Posterior cingulate gyrus (tissue), 11 donors: ENCODE data around the gene IQCE.
"Not testable (repeated sequence)": the region's sequence is repeated elsewhere in the genome, so short reads cannot be mapped to it uniquely, and the experiment has no call there.

Source experiments
- DNase-seq, 10 donors: peaks; one replicate each; pipeline versions ENCODE4 v3.0.0 to v3.0.0-alpha.2; 2020 to 2021; ENCODE audit warnings: mixed read lengths in 3 of 10
- intact Hi-C: fragments of 100-400 bp; cut with DNase I; formaldehyde crosslinking; loops from one replicate; pipeline ENCODE4 v1.15.1; 2023

Gene IQCE

GRCh38 chr7:2608921-2609411 is 50.2 kb downstream of the IQCE start:
- intact Hi-C loops = no loop called here
- no peak for DNase-seq

GRCh38 chr7:2609646-2610045 is 50.9 kb downstream of the IQCE start:
- DNase-seq = not testable (repeated sequence)
- intact Hi-C loops = loop anchor here (10.0 kb wide), 1 partner anchor 45 kb away; no protein-coding TSS in a partner anchor

GRCh38 chr7:2610466-2610865 is 51.7 kb downstream of the IQCE start:
- intact Hi-C loops = loop anchor here (10.0 kb wide), 1 partner anchor 46 kb away; no protein-coding TSS in a partner anchor
- DNase-seq = peak in 1 of 10 donors; percentile 26

GRCh38 chr7:2610898-2611297 is 52.1 kb downstream of the IQCE start:
- intact Hi-C loops = loop anchor here (10.0 kb wide), 1 partner anchor 46 kb away; no protein-coding TSS in a partner anchor
- no peak for DNase-seq

GRCh38 chr7:2611401-2611800 is 52.6 kb downstream of the IQCE start:
- intact Hi-C loops = loop anchor here (10.0 kb wide), 1 partner anchor 47 kb away; no protein-coding TSS in a partner anchor
- DNase-seq = no peak

- intact Hi-C loops = loop anchor here (10.0 kb wide), 1 partner anchor 47 kb away; no protein-coding TSS in a partner anchor
- DNase-seq = no peak
Observed at GRCh38 chr7:2611922-2612321, 53.1 kb downstream of the IQCE start.

GRCh38 chr7:2612445-2613097 is 53.8 kb downstream of the IQCE start:
- intact Hi-C loops = loop anchor here (10.0 kb wide), 1 partner anchor 48 kb away; no protein-coding TSS in a partner anchor
- DNase-seq = no peak

GRCh38 chr7:2613098-2613930 is 54.5 kb downstream of the IQCE start:
- intact Hi-C loops = loop anchor here (10.0 kb wide), 1 partner anchor 49 kb away; no protein-coding TSS in a partner anchor
- peak in 1 of 10 donors; percentile 69 for DNase-seq

GRCh38 chr7:2613931-2614600 is 55.3 kb downstream of the IQCE start:
- intact Hi-C loops = loop anchor here (10.0 kb wide), 1 partner anchor 49 kb away; no protein-coding TSS in a partner anchor
- peak in 3 of 10 donors; percentile 57 to 90 (median 77) for DNase-seq

GRCh38 chr7:2614631-2615330 is 56.0 kb downstream of the IQCE start:
- intact Hi-C loops = loop anchor here (10.0 kb wide), 1 partner anchor 50 kb away; no protein-coding TSS in a partner anchor

GRCh38 chr7:2616387-2617324 is 57.9 kb downstream of the IQCE start:
- DNase-seq = peak in 5 of 10 donors; percentile 47 to 91 (median 76)

More at GRCh38 chr7:2614631-2615330, 56.0 kb downstream of the IQCE start:
- DNase-seq = peak in 1 of 10 donors; percentile 63

GRCh38 chr7:2617325-2617905 is 58.6 kb downstream of the IQCE start:
- intact Hi-C loops = loop anchor here (10.0 kb wide), 1 partner anchor 53 kb away; no protein-coding TSS in a partner anchor
- DNase-seq = no peak

More at GRCh38 chr7:2616387-2617324, 57.9 kb downstream of the IQCE start:
- intact Hi-C loops = loop anchor here (10.0 kb wide), 1 partner anchor 52 kb away; no protein-coding TSS in a partner anchor

- DNase-seq = no peak
- intact Hi-C loops = loop anchor here (10.0 kb wide), 1 partner anchor 54 kb away; no protein-coding TSS in a partner anchor
Observed at GRCh38 chr7:2619116-2619515, 60.3 kb downstream of the IQCE start.

- DNase-seq = no peak
- intact Hi-C loops = no loop called here
Observed at GRCh38 chr7:2621061-2621828, 62.5 kb downstream of the IQCE start.

- intact Hi-C loops = no loop called here
- DNase-seq = no peak
Observed at GRCh38 chr7:2621948-2622640, 63.3 kb downstream of the IQCE start.

- no peak for DNase-seq
Observed at GRCh38 chr7:2622869-2623697, 64.3 kb downstream of the IQCE start.

More at GRCh38 chr7:2622869-2623697, 64.3 kb downstream of the IQCE start:
- intact Hi-C loops = no loop called here
